Measurements from ENCODE around the gene SFXN5. TPM values are rescaled to one million over a fixed set of nuclear protein-coding genes. Genes with fewer than 3 reads are reported as not detected.

SFXN5 gene
- total RNA-seq, 2 donors from 2014 or later, result 10.3 to 10.9 TPM

DNA sequence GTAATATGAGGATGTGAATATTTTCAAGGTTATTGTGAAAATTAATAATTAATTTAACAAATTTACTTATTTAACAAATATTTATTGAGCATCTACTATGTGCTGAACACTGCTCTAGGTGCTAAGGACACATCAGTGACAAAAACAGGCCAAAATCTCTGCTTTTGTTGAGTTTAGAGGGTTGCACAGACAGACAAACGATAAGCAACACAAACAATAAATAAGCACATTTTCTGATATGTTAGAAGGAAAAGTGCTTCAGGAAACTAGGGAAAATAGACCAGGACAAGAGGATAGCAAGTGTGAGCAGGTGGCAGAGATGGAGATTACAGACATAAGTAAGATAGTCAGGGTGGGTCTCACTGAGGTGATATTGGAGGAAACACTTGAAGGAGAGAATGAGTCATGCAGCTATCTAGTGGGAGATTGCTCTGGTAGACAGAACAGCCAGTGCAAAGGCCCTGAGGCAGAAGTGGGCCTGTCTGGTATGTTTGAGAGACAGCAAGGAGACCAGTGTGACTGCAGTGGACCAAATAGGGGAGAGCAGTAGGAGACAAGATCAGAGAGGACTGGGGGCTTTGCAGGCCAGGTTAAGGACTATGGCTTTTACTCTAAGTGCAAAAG lies 38.3 kb downstream of the SFXN5 start:
- intact Hi-C loops (cut with DNase I), result no loop called here
- DNase-seq (ENCODE audit: low spot score), result no peak

DNA sequence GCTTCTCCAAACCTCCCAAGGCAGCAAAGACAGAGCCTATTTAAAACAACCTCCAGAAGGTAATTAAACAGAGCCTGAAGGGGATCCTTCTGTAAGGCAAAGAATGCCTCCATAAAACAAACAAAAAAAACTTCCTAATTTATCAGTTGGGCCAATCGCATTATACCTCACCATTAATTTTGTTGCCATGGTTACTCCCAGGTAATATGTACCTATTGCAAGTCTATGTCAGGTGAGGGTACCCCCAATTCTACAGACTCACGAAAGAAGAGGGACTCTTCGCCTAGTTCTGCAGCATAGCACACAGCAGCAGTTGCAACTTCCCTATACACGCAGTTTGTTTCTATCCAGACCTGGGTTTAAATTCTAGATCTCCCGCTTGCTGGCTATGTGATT lies 38.8 kb downstream of the SFXN5 start:
- intact Hi-C loops (cut with DNase I), result no loop called here
- no peak for DNase-seq (ENCODE audit: low spot score)

- no peak for DNase-seq (ENCODE audit: low spot score)
- intact Hi-C loops (cut with DNase I), result no loop called here
Observed at GRCh38 chr2:73031725-73032701, 39.5 kb downstream of the SFXN5 start.

DNA sequence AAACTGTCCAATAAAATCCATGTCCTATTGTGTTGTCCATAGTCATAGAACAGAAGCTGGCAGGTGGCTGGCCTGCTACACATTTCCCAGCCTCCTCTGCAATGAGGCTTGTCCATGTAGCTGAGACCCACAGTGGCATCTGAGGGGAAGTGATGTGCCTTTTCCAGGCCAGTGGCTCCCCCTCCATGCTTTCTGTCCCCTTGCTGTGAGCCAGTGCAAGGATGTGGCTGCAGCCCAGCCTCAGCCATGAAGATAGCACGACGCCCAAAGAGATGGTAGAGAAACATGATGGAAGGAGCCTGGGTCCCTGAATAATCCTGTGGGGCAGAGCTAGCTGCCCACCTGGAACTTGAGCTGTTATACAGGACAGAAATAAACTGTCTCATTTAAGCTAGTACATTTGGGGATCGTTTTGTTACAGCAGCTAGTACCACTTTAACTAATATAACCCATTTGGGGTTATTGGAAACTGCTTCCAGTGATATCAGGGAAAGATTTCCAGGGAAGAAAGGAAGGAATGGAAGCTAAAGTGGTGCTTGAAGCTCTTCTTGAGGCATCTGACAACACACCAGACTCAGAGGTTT lies 40.3 kb downstream of the SFXN5 start:
- DNase-seq (ENCODE audit: low spot score), result no peak
- intact Hi-C loops (cut with DNase I), result no loop called here

DNA sequence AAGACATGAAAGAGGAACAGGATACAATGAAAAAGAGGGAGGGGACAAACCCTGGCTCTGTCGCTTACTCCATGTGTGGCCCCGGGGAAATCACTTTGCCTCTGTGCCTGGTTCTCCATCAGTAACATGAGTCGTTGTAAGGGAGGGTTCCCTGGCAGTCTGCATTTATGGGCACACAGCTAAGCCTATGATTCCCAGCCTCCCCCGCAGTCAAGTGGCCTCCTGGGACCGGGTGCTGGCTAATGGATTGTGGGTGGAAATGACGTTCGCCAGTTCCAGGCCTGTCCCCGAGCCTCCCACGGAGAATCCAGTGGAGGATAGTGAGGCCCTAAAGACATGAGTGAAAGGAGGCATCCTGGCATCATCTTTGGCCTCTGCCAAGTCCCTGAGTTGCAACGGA lies 42.7 kb downstream of the SFXN5 start:
- DNase-seq (ENCODE audit: low spot score), result no peak
- intact Hi-C loops (cut with DNase I), result no loop called here

GRCh38 chr2:73027340-73027739 lies 44.2 kb downstream of the SFXN5 start:
- intact Hi-C loops (cut with DNase I), result no loop called here
- no peak for DNase-seq (ENCODE audit: low spot score)

DNA sequence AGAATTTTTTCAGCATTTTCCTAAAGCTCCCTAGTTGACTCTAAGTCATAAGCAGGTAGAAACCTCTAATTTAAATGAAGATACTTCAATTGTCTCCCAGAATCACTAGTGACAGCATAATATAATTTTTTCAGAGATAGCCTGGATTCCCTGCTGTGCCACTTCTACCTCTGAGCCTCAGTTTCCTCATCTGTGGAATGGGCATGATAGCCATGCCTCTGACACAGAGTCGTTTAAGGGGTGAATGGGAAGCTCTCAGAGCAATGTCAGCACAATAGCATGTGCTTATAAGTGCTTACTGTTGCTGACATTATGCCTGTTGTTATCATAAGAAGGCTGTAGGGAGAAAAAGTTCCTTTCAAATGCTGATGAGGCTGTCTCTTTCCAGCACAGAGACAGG lies 48.0 kb downstream of the SFXN5 start:
- intact Hi-C loops (cut with DNase I), result no loop called here
- DNase-seq (ENCODE audit: low spot score), result no peak

DNA sequence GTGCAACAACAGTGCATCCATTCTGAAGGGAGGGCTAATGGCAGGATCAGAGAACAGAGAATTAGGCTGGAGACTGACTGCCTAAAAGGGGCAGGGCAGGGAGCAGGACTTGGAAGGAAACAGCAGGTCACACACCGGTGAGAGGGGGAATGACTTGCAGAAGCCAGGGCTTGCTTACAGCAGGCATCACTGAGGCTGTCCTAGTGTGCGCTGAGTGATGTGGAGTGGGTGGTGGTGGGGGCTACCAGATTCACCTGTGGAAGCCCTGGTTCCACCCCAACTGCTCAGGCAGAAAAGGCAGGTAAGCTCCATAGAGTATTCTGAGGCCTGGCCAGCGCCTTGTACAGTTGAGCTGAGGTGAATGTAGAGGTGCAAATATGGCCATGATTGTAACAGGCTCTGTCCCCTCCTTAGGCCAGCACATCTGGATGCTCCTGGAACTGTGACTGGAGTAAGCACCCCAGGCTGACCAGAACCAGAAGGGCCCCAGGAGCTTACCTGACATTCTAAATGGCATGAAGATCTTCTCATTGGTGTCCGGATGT lies 49.4 kb downstream of the SFXN5 start:
- DNase-seq (ENCODE audit: low spot score), result peak; percentile 48
- intact Hi-C loops (cut with DNase I), result no loop called here

DNA sequence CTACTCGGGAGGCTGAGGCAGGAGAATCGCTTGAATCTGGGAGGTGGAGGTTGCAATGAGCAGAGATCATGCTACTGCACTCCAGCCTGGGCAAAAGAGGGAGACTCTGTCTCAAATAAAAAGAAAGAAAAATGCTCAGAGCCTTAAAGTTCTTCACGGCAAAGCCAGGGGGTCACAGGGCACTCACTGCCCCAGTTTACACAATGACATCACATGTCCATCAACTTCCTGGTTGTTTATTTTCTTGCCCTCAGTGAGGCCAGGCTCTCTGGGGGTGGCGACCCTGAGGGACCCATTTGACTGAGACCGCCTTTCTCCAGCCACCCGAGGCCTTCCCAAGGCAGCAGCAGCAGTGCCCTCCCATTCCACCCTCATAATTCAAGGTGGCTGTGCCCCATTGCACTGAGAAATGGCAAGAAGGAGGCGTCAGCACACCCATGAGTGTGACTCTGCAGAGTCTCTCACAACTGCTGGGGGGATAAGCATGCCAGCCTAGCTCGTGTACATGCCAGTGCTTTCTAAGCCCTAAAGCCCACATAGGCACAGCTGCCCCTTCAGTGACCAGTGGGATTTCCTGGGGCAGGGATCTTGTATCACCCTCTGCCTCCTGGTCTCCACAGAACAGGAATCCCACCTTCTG lies 50.0 kb downstream of the SFXN5 start:
- intact Hi-C loops (cut with DNase I), result no loop called here
- DNase-seq (ENCODE audit: low spot score), result no peak

DNA sequence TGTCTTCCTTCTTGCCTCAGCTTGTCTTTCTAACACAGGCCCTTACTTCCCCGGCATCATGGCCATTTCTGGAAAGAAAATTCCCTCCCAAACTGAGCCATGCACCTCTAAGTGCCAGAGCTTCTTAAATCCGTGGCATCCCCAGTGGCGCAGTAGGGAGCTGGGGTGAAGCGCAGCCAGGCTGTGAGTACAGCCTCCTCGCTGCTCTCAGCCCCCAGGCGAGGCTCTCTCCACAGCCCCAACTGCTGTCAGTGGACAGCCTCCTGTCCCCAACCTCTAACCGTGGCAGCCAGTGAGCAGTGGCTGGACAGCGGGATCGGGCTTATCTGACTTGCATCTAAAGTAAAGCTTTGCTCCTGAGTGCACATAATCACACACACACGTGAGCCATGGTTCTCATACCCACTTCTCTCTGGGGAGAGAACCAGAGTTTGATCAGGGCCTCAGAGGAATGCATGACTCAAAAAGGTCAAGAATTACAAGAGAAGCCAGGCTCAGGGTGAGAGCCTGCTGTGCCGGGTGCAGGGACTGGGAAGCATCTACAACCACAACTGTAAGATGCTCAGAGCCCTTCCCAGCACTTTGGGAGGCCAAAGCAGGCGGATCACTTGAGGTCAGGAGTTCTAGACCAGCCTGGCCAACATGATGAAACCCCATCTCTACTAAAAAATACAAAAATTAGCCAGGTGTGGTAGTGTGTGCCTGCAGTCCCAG lies 50.7 kb downstream of the SFXN5 start:
- intact Hi-C loops (cut with DNase I), result no loop called here
- DNase-seq (ENCODE audit: low spot score), result no peak

DNA sequence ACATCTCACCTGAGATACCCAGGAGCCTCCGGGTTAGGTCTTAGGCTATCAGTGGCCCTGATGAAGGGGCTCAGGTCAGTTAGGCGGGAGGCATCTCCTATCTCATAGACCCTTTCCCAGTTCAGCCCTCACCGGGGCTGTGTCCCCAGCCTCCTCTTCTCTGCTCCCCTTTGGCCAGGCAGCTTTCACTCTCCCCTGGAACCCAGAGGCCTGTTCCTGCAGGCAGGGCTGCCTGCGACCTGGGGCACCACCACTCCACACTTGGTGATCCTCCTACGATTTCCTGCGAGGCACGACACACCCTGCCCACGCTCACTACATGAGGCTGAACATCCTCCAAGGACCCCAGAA lies 51.2 kb downstream of the SFXN5 start:
- no peak for DNase-seq (ENCODE audit: low spot score)
- intact Hi-C loops (cut with DNase I), result no loop called here

- intact Hi-C loops (cut with DNase I), result no loop called here
- DNase-seq (ENCODE audit: low spot score), result no peak
Observed at GRCh38 chr2:73018188-73018825, 53.2 kb downstream of the SFXN5 start.

DNA sequence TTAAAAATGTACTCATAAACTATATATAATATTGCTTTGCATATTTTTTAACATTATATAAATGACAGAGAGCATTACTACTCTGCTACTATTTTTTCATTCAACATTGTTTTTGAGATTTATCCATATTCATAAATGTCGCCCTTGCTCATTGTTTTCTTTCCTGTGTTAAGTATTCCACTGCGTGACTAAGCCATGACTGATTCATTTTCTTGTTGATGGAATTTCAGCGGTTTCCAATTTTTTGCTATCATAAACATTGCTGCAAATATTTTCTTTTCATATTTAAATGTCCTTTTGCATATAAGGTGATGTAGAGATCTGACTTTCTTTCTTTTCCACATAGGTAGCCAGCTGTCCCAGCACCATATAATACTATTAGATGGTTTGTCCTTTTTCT lies 57.6 kb downstream of the SFXN5 start:
- no peak for DNase-seq (ENCODE audit: low spot score)
- intact Hi-C loops (cut with DNase I), result no loop called here

GRCh38 chr2:73009177-73009839 lies 62.2 kb downstream of the SFXN5 start:
- DNase-seq (ENCODE audit: low spot score), result no peak
- intact Hi-C loops (cut with DNase I), result no loop called here

GRCh38 chr2:73008766-73009135 lies 62.8 kb downstream of the SFXN5 start:
- intact Hi-C loops (cut with DNase I), result no loop called here
- DNase-seq (ENCODE audit: low spot score), result no peak

GRCh38 chr2:73007991-73008765 lies 63.3 kb downstream of the SFXN5 start:
- DNase-seq (ENCODE audit: low spot score), result no peak
- intact Hi-C loops (cut with DNase I), result no loop called here

- intact Hi-C loops (cut with DNase I), result no loop called here
- no peak for DNase-seq (ENCODE audit: low spot score)
Observed at GRCh38 chr2:73006969-73007710, 64.4 kb downstream of the SFXN5 start.

Measured in posterior vena cava (tissue), 2 donors.